Activated CD8-positive, alpha-beta memory T cell treated with anti-CD3 and anti-CD28 coated beads for 1 hour (primary cell): Measurements from ENCODE around the gene CEP164.

Experiments used
- DNase-seq, 2 donors: peaks; one replicate each; pipeline ENCODE4 v3.0.0-alpha.2; 2020; ENCODE audit warnings: low read depth in 1 of 2; ENCODE audit errors: extremely low read depth in 1 of 2

The CEP164 gene

DNA sequence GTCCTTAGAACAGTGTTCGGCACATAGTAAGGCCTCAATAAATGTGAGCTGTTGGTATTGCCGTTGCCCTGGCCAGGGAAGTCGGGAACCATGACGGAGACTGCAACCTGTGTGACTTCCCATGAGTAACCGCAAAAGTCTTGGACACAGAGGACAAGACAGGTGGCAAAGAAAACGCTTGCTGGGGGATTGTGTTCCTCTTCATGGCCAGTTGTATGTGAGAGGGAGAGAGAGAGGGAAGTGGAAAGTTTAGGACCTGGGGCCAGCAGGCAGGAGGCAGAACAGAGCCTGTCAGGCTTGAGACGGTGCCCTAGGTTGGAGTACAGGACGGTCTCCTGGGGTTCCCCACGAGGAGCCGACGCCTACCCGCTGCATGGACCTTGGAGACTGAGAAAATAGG lies 90.2 kb downstream of the CEP164 start:
- no peak for DNase-seq

DNA sequence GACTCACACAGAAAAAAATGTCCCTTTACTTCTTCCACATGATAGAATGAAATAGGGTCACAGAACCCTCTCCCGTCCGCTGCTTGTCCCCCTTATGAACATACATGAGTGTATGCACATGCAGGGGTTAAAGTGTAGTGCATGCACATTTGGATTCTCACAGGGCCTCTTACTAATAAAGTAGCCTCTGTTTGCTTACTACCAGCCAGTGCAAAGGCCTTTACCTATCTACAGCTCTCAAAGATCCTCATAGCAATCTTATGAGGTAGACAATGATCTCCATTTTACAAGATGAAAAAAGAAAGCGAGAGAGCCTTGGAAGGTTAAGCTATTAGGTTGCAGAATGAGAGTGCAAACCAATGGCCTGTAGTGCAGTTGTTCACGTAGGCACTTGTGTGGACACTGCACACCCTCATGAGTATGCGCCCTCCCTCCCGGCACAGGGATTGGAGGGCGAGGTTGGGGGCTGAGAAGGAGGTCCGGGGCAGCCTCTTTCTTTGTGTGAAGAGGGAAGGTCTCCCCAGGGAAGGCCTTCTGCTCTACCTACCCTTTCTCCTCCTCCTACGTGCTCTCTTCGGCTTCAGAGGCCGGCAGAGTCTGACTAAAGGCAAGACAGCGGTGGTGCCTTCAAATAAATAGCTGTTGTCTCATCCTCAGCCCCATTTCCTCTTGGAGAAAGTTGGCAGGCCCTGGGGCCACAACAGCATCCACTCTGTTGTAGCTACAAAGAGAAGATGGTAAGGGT lies 91.3 kb downstream of the CEP164 start:
- no peak for DNase-seq

- DNase-seq, result no peak
Observed at GRCh38 chr11:117419482-117420142, 92.0 kb downstream of the CEP164 start.

GRCh38 chr11:117420143-117420485 lies 92.5 kb downstream of the CEP164 start:
- DNase-seq, result no peak

DNA sequence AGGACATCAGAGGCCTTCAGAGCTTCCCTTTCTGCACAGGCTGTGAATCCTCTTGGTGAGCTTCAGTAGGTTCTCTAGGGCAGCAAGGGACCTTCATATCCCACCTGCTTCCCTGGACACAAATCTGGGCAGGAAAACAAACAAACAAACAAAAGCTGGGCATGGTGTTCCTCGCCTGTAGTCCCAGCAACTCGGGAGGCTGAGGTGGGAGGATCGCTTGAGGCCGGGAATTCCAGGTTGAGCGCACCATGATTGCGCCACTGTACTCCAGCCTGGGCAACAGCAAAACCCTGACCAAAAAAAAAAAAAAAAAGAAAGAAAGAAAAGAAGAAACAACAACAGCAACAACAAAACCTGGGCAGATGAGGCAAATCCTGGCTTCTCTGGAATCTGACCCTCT lies 92.9 kb downstream of the CEP164 start:
- no peak for DNase-seq

- DNase-seq, result no peak
Observed at GRCh38 chr11:117421041-117421440, 93.4 kb downstream of the CEP164 start.

GRCh38 chr11:117421476-117421875 lies 93.8 kb downstream of the CEP164 start:
- no peak for DNase-seq

- no peak for DNase-seq
Observed at GRCh38 chr11:117423046-117423575, 95.5 kb downstream of the CEP164 start.

GRCh38 chr11:117424781-117425180 lies 97.1 kb downstream of the CEP164 start:
- no peak for DNase-seq

GRCh38 chr11:117425679-117426296 lies 98.1 kb downstream of the CEP164 start:
- no peak for DNase-seq

GRCh38 chr11:117426297-117426685 lies 98.6 kb downstream of the CEP164 start:
- DNase-seq, result peak; percentile 26 to 47

- DNase-seq, result no peak
Observed at GRCh38 chr11:117426941-117427340, 99.3 kb downstream of the CEP164 start.

GRCh38 chr11:117427356-117427874 lies 99.8 kb downstream of the CEP164 start:
- no peak for DNase-seq

DNA sequence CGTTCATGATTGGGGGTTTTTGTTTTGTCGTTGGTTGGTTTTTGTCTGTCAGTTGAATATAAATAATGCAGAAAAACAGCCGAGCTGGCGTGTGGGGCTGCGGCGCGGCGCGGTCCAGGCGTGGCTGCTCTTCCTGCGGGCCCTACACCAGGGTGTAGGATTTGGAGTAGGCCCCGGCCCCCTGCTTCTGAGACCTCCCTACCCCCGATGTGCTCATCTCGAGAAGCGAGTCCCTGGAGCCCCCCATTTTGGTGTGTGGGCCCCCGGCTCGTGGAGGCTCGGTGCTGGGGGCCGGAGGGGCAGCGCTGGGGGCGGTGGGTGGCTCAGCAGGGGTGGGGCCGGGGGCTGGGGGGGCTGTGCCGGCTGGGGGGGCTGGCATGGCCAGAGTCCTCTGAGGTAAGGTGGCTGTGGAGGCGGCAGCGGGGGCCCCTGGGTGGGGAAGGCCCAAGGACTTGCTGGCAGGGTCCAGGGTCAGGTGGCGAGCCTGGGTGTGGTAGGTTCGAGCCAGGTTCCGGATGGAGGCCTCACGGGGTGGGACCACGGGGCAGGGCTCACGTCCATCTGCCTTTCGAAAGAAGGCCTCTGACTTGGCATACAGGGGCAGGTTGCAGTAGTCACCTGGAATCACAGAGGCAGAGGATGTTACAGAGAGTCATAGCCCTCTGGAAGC lies 100.7 kb downstream of the CEP164 start:
- DNase-seq, result no peak

DNA sequence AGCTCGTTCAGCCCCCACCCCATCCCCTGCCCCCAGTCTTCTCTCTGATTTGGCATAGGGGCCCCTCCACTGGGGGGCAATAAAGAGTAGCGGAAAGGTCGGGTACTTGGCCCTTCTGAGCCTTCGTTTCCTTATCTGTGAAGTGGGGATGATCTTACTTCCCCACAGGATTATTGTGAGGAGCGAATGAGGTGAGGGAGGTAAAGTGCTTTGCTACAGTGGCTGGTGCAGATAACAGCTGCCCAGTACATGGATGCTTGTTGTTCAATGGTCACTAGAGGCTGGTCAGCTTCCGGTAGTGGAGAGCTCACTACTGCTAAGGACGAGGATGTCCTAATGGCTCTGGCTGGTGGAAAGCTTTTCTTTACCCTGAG lies 101.2 kb downstream of the CEP164 start:
- no peak for DNase-seq

GRCh38 chr11:117430293-117430955 lies 102.8 kb downstream of the CEP164 start:
- DNase-seq, result no peak

DNA sequence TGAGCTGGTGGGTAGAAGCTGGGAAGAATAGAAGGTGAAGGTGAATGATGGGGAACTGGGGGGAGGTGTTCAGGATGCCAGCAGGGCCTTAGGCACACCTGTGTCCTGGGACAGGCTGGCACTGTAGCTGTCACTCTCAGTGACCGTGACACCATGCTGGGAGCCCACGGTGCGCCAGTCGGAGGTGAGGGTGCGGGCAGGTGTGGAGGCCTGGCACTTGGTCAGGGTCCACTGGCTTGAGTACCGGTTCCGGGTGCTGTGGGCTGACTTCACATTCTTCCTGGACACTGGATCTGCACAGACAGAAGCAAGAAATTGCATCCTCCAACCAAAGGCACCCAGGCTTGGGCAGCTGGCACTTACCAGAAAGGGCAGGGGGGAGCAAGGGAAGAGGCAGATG lies 103.8 kb downstream of the CEP164 start:
- no peak for DNase-seq

- DNase-seq, result no peak
Observed at GRCh38 chr11:117433717-117434116, 106.1 kb downstream of the CEP164 start.

DNA sequence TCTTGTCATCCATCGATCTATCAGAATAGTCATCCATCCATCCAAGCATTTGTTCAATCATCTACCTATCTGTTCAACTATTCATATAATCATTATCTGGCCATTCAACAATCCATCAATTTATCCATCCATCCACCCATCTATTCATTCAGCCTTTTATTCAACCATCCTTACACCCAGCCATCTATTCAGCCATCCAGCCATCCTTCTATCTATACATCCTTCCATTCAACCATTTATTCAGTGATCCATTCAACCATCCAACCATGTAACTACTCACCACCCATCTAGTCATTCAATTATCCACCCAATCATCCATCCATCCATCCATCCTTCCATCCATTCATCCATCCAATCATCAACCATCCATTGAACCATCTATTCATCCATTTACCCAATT lies 106.8 kb downstream of the CEP164 start:
- no peak for DNase-seq

DNA sequence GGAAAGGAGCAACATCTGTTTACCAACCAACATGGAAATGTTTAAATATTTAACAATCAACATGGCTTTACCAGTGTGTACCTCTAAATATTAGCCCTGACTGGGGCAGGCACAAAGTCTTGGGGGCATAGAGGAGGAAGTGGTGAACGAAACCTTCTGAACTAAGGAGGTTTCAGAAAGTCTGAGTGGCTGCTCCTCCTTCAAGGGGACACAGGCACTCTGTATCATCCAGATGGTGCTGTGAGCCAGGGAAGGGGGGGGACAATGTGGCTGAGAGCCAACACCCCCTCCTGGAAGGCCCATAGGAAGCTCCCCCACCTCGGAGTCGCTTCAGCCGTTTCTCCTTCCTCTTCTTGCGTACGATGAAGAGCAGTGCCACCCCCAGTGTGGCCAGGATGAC lies 107.7 kb downstream of the CEP164 start:
- no peak for DNase-seq
